ENCODE results near the gene NRDE2.
"Not testable (repeated sequence)": the region's sequence is repeated elsewhere in the genome, so short reads cannot be mapped to it uniquely, and the experiment has no call there.

The NRDE2 gene

GRCh38 chr14:90344331-90345238, 12.8 kb upstream of the NRDE2 start:
- DNase-seq (ENCODE audit: low spot score), result no peak

GRCh38 chr14:90342327-90342726, 10.6 kb upstream of the NRDE2 start:
- DNase-seq (ENCODE audit: low spot score), result no peak

GRCh38 chr14:90341784-90342183, 10.0 kb upstream of the NRDE2 start:
- no peak for DNase-seq (ENCODE audit: low spot score)

- not testable (repeated sequence) for DNase-seq (ENCODE audit: low spot score)
Measured at GRCh38 chr14:90341232-90341631, 9.5 kb upstream of the NRDE2 start.

GRCh38 chr14:90336985-90337384, 5.2 kb upstream of the NRDE2 start:
- DNase-seq (ENCODE audit: low spot score), result no peak

GRCh38 chr14:90336401-90336800, 4.7 kb upstream of the NRDE2 start:
- DNase-seq (ENCODE audit: low spot score), result no peak

GRCh38 chr14:90332271-90332584, 487 bp upstream of the NRDE2 start:
- no peak for DNase-seq (ENCODE audit: low spot score)

GRCh38 chr14:90330203-90331196, 1.2 kb downstream of the NRDE2 start:
- no peak for DNase-seq (ENCODE audit: low spot score)

GRCh38 chr14:90321891-90322290, 9.8 kb downstream of the NRDE2 start:
- no peak for DNase-seq (ENCODE audit: low spot score)

- no peak for DNase-seq (ENCODE audit: low spot score)
Measured at GRCh38 chr14:90319634-90320541, 11.9 kb downstream of the NRDE2 start.

- no peak for DNase-seq (ENCODE audit: low spot score)
Measured at GRCh38 chr14:90319173-90319572, 12.6 kb downstream of the NRDE2 start.

GRCh38 chr14:90318016-90318415, 13.7 kb downstream of the NRDE2 start:
- DNase-seq (ENCODE audit: low spot score), result no peak

- DNase-seq (ENCODE audit: low spot score), result no peak
Measured at GRCh38 chr14:90317286-90317685, 14.5 kb downstream of the NRDE2 start.

- DNase-seq (ENCODE audit: low spot score), result no peak
Measured at GRCh38 chr14:90308561-90308960, 23.2 kb downstream of the NRDE2 start.

GRCh38 chr14:90305176-90305601, 26.6 kb downstream of the NRDE2 start:
- no peak for DNase-seq (ENCODE audit: low spot score)

- DNase-seq (ENCODE audit: low spot score), result no peak
Measured at GRCh38 chr14:90304502-90304901, 27.2 kb downstream of the NRDE2 start.

- no peak for DNase-seq (ENCODE audit: low spot score)
Measured at GRCh38 chr14:90303473-90303872, 28.3 kb downstream of the NRDE2 start.

GRCh38 chr14:90302529-90303303, 29.0 kb downstream of the NRDE2 start:
- no peak for DNase-seq (ENCODE audit: low spot score)

GRCh38 chr14:90301668-90302090, 30.1 kb downstream of the NRDE2 start:
- DNase-seq (ENCODE audit: low spot score), result peak; percentile 12

GRCh38 chr14:90301122-90301521, 30.6 kb downstream of the NRDE2 start:
- DNase-seq (ENCODE audit: low spot score), result no peak
